ENCODE data around the gene MCTS1.

GRCh38 chrX:120556251-120556650 lies 47.6 kb upstream of the MCTS1 start:
- TF ChIP-seq CTCF (IDR thresholded peaks at IDR 0.05) (no peak), EZH2phosphoT487 (IDR thresholded peaks at IDR 0.05) (no peak), EZH2 (IDR thresholded peaks at IDR 0.05) (no peak)
